B cell (primary cell): ENCODE measurements around the gene GTF2I. TPM values are rescaled to one million over a fixed set of nuclear protein-coding genes. Genes with fewer than 3 reads are reported as not detected.
A peak's percentile ranks its signal among the peaks of the same experiment; 100 is the strongest.

Source experiments
- ATAC-seq: fragments of 200-7000 bp; cut with Tn5 transposase; one replicate; pipeline ENCODE4 v1.10.0; 2021; ENCODE audit warnings: low read depth, mild to moderate bottlenecking, moderate number of reproducible peaks, moderate library complexity
- CTCF ChIA-PET: fragments of 350-600 bp; sonication (Branson Sonifier 250); formaldehyde crosslinking; loops from one replicate; lab custom pipeline; 2021; ENCODE audit warnings: antibody characterized with exemption, inconsistent platforms; lab: Charles Lee
- POLR2A ChIA-PET: fragments of 350-600 bp; sonication (Branson Sonifier 250); formaldehyde crosslinking; loops from one replicate; lab custom pipeline; 2021; ENCODE audit warnings: antibody characterized with exemption; lab: Charles Lee
- DNase-seq: peaks from one replicate; pipeline ENCODE4 v3.0.0; 2013
- H2AFZ ChIP-seq: 2 replicates; pipeline ENCODE4 v1.6.1; 2012; ENCODE audit warnings: mild to moderate bottlenecking, low read depth, low read length; ENCODE audit not compliant: insufficient read depth, poor library complexity, severe bottlenecking
- H3K27ac ChIP-seq, 2 donors: 1 replicate in 1 of 2; 2 replicates in 1 of 2; pipeline ENCODE4 v1.5.1; 2012 to 2013; ENCODE audit warnings: low read length in 2 of 2, mild to moderate bottlenecking in 2 of 2, moderate library complexity in 1 of 2
- H3K27me3 ChIP-seq, 4 experiments: fragments of 200-600 bp in 1 of 4; sonication (generic) in 1 of 4; replicated peaks in 1 of 4; 1 replicate in 2 of 4; 2 replicates in 2 of 4; pipeline versions ENCODE4 v1.6.1 to v1.7.0; 2013 to 2016; ENCODE audit warnings: low read length in 3 of 4, mild to moderate bottlenecking in 2 of 4, mixed read lengths in 1 of 4, moderate library complexity in 1 of 4; ENCODE audit not compliant: insufficient read depth in 4 of 4, control insufficient read depth in 3 of 4; ENCODE audit errors: control extremely low read depth in 1 of 4
- H3K36me3 ChIP-seq, 2 experiments: replicated peaks in 1 of 2; 1 replicate in 1 of 2; 2 replicates in 1 of 2; pipeline versions ENCODE4 v1.6.1 to v1.7.1; 2013; ENCODE audit warnings: low read length in 1 of 2; ENCODE audit not compliant: insufficient read depth in 2 of 2, control insufficient read depth in 1 of 2; ENCODE audit errors: control extremely low read depth in 1 of 2, extremely low read depth in 1 of 2
- H3K4me1 ChIP-seq, 2 donors: fragments of 200-600 bp in 1 of 2; sonication (generic) in 1 of 2; 1 replicate in 1 of 2; 2 replicates in 1 of 2; pipeline versions ENCODE4 v1.5.1 to v1.6.1; 2013 to 2017; ENCODE audit warnings: low read length in 2 of 2; ENCODE audit not compliant: control insufficient read depth in 2 of 2, insufficient read depth in 2 of 2
- H3K4me2 ChIP-seq: replicated peaks from 2 replicates; pipeline ENCODE3; 2012; ENCODE audit warnings: mild to moderate bottlenecking, low read depth, low read length; ENCODE audit not compliant: poor library complexity, severe bottlenecking
- H3K4me3 ChIP-seq, 5 experiments: fragments of 200-600 bp in 1 of 5; sonication (generic) in 1 of 5; 1 replicate in 3 of 5; 2 replicates in 2 of 5; pipeline versions ENCODE4 v1.5.1 to v1.7.0; 2011 to 2016; ENCODE audit warnings: low read length in 4 of 5, mild to moderate bottlenecking in 4 of 5, low read depth in 2 of 5, control low read depth in 1 of 5, moderate library complexity in 1 of 5; ENCODE audit not compliant: insufficient read depth in 1 of 5; ENCODE audit errors: control extremely low read depth in 1 of 5, extremely low read depth in 1 of 5
- H3K79me2 ChIP-seq: fragments of 200-600 bp; sonication (generic); one replicate; pipeline ENCODE4 v1.6.0; 2016; ENCODE audit warnings: low read length; ENCODE audit not compliant: control insufficient read depth, insufficient read depth
- H3K9ac ChIP-seq: fragments of 200-600 bp; sonication (generic); 2 replicates; pipeline ENCODE4 v1.6.1; 2017; ENCODE audit warnings: mild to moderate bottlenecking, low read length, moderate library complexity
- H3K9me3 ChIP-seq, 3 donors: one replicate each; pipeline versions ENCODE4 v1.6.1 to v1.7.1; 2013; ENCODE audit warnings: low read length in 2 of 3; ENCODE audit not compliant: control insufficient read depth in 2 of 3, insufficient read depth in 1 of 3; ENCODE audit errors: control extremely low read depth in 1 of 3
- H4K20me1 ChIP-seq: 2 replicates; pipeline ENCODE4 v1.6.0; 2012; ENCODE audit warnings: mild to moderate bottlenecking, low read length; ENCODE audit not compliant: insufficient read depth, control insufficient read depth, poor library complexity, severe bottlenecking
- H3K27ac Mint-ChIP-seq: one replicate; pipeline ENCODE4 v1.8.0; 2021; ENCODE audit warnings: mixed read lengths
- H3K27me3 Mint-ChIP-seq: one replicate; pipeline ENCODE4 v1.8.0; 2021; ENCODE audit warnings: mixed read lengths
- H3K4me1 Mint-ChIP-seq: one replicate; pipeline ENCODE4 v1.8.0; 2021; ENCODE audit warnings: mixed read lengths
- H3K4me3 Mint-ChIP-seq: one replicate; pipeline ENCODE4 v1.8.0; 2021; ENCODE audit warnings: mixed read lengths
- H3K9me3 Mint-ChIP-seq: one replicate; pipeline ENCODE4 v1.8.0; 2022; ENCODE audit warnings: mixed read lengths; ENCODE audit not compliant: insufficient read depth
- CTCF ChIP-seq: fragments of 200-600 bp; IDR thresholded peaks from one replicate; pipeline ENCODE4 v1.8.0; 2022; ENCODE audit warnings: antibody characterized with exemption, mild to moderate bottlenecking
- EZH2 ChIP-seq: IDR thresholded peaks from 2 replicates; pipeline ENCODE4 v1.6.1; 2012; ENCODE audit warnings: borderline replicate concordance, low read depth, mild to moderate bottlenecking, moderate library complexity, low read length; ENCODE audit not compliant: insufficient read depth, poor library complexity, severe bottlenecking
- WGBS: methylation state at CpG from one replicate; pipeline ENCODE4 v1.1.5; 2013; ENCODE audit warnings: missing lambda C conversion rate; ENCODE audit not compliant: insufficient coverage; 5-methylcytosine and 5-hydroxymethylcytosine counted together
- intact Hi-C: fragments of 100-400 bp; cut with micrococcal nuclease; formaldehyde crosslinking; loops from one replicate; pipeline ENCODE4 v1.10.0; 2022
- polyA plus RNA-seq: library from polyadenylated mRNA; depleted of rRNA; stranded (reverse); fragments of >200 nt; gene quantifications from 2 replicates; pipeline ENCODE4 v1.2.3, GENCODE V29; 2012
- total RNA-seq, 2 donors: library from RNA; stranded (reverse); fragments of 120-200 nt in 1 of 2; gene quantifications; 1 replicate in 1 of 2; 2 replicates in 1 of 2; pipeline versions ENCODE4 v1.2.3 to v1.2.4, GENCODE V29; 2013 to 2022

GTF2I gene
- total and polyA plus RNA-seq, 2 donors (not counting 1 experiment from before 2014, with no cell fraction given): 140 to 271 TPM

DNA sequence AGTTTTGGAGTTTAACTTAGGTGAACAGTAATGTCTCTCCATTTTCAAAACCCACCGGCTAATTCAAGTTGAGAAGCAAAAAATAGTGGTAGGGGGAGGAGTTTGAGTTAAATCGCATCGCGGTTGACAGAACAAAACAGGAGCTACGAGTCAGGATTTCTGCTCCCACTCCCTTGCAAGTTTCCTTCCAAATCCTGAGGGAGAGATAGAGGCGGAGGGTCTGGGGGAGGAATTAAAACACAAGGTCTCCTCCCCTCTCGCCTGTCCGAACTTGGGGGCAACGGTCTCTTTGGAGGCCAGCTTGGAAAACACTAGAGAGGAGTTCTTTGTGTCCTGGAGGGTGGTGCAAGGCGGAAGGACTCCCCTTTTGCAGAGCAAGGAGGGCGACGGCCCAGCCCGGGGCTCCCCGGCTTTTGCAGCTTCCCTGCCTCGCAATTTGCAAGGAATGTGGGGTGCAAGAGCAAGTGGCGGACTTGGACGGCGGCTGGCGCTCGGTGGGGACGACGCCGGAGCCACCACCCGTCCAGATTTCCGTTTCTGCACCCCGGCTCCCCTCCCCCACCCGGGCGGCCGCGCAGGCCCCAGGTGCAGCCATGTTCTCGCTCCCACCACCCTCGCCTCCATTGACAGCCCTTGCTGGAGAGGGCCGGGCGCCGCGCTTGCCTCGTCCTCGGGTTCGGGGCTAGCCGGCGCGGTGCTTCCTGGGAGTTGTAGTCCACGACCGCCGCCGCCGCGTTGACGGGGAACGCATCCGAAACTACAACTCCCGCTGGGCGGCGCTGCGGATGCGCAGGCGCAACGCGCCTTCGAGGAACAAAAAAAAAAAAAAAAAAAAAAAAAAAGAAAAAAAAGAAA, 454 bp upstream of the GTF2I start:
- Histone ChIP-seq H3K79me2 (peaks cover 46% of the 10 kb centered on the region), H3K27ac (peak overlapping the region; percentile 60 to 86), H3K9ac (peak overlapping the region; percentile 84), H4K20me1 (peaks cover 31% of the 10 kb centered on the region), H3K4me3 (peak overlapping the region; percentile 71 to 90 (median 88)), H3K27me3 (no peaks in the 10 kb centered on the region), H3K36me3 (no peaks in the 10 kb centered on the region), H3K4me1 (peaks cover 43 to 47% of the 10 kb centered on the region in 2 donors), H3K4me2 (peak overlapping the region; percentile 88), H2AFZ (peak overlapping the region; percentile 81), H3K9me3 (no peaks in the 10 kb centered on the region)
- ChIA-PET POLR2A (interaction anchor here (0.5 to 1.4 kb wide), 6 partner anchors 14 to 435 kb away, joined by 3 to 4 read pairs (median 3); no protein-coding TSS in a partner anchor), CTCF (interaction anchor here (0.6 to 1.5 kb wide), 5 partner anchors 16 to 275 kb away, joined by 3 to 4 read pairs (median 3); no protein-coding TSS in a partner anchor)
- WGBS: under 1% methylated on average over 27 of the region's 60 CpGs
- peaks cover 46% of the 10 kb centered on the region for H3K4me1 Mint-ChIP-seq
- no peak for TF ChIP-seq EZH2
- TF ChIP-seq CTCF: no peak
- DNase-seq (peak; percentile 97), ATAC-seq (peak; percentile 66)
- H3K27me3 Mint-ChIP-seq: no peaks in the 10 kb centered on the region
- intact Hi-C loops: no loop called here
- peak overlapping the region; percentile 86 for H3K27ac Mint-ChIP-seq
- H3K4me3 Mint-ChIP-seq: peak overlapping the region; percentile 93
- no peaks in the 10 kb centered on the region for H3K9me3 Mint-ChIP-seq
